IMR-90 (cell line): ENCODE data around the gene ERC2. TPM values are rescaled to one million over a fixed set of nuclear protein-coding genes. Genes with fewer than 3 reads are reported as not detected.

ENCODE experiments used
- ATAC-seq: fragments of 200-7000 bp; cut with Tn5 transposase; 2 replicates; pipeline ENCODE4 v1.9.1; 2020; ENCODE audit warnings: low read depth, mild to moderate bottlenecking, moderate library complexity
- BruUV-seq: library from RNA; stranded (reverse); fragments of 400-500 nt; replicated peaks from 2 replicates; lab custom pipeline; 2021; lab: Mats Ljungman, UMichigan
- CTCF ChIA-PET: fragments of 300-600 bp; formaldehyde crosslinking; extraction: SDS; loops from one replicate; lab custom pipeline; 2021; ENCODE audit warnings: antibody characterized with exemption; lab: Yijun Ruan, JAX
- POLR2A ChIA-PET: fragments of 300-600 bp; sonication (Branson Sonifier 250); formaldehyde crosslinking; loops from one replicate; lab custom pipeline; 2022; ENCODE audit warnings: antibody characterized with exemption; ENCODE audit not compliant: unreplicated experiment; lab: Charles Lee
- DNase-seq: peaks from one replicate; pipeline ENCODE4 v3.0.0; 2013
- H2AFZ ChIP-seq: replicated peaks from 2 replicates; pipeline ENCODE3; 2013; ENCODE audit warnings: low read length, mild to moderate bottlenecking; ENCODE audit not compliant: poor library complexity
- H2AK5ac ChIP-seq: 2 replicates; pipeline ENCODE4 v1.6.1; 2013; ENCODE audit warnings: low read depth, low read length, inconsistent platforms
- H2AK9ac ChIP-seq: replicated peaks from 2 replicates; pipeline ENCODE3; 2013; ENCODE audit warnings: mild to moderate bottlenecking, low read depth, low read length, moderate library complexity; ENCODE audit not compliant: poor library complexity
- H2BK120ac ChIP-seq: 2 replicates; pipeline ENCODE4 v1.6.1; 2013; ENCODE audit warnings: low read depth, low read length, inconsistent platforms
- H2BK15ac ChIP-seq: 3 replicates; pipeline ENCODE4 v1.6.1; 2013; ENCODE audit warnings: low read depth, low read length, inconsistent platforms
- H2BK20ac ChIP-seq: 2 replicates; pipeline ENCODE4 v1.6.1; 2013; ENCODE audit warnings: low read depth, mild to moderate bottlenecking, inconsistent platforms, low read length, moderate library complexity
- H2BK5ac ChIP-seq: 2 replicates; pipeline ENCODE4 v1.6.1; 2013; ENCODE audit warnings: mild to moderate bottlenecking, low read depth, low read length, inconsistent platforms; ENCODE audit not compliant: poor library complexity, severe bottlenecking
- H3K14ac ChIP-seq: replicated peaks from 2 replicates; pipeline ENCODE4 v1.6.1; 2013; ENCODE audit warnings: low read depth, low read length, inconsistent platforms
- H3K18ac ChIP-seq: 2 replicates; pipeline ENCODE4 v1.6.1; 2013; ENCODE audit warnings: low read depth, low read length, control low read depth
- H3K23ac ChIP-seq: 2 replicates; pipeline ENCODE4 v1.6.1; 2013; ENCODE audit warnings: low read depth, low read length, inconsistent platforms
- H3K27ac ChIP-seq: 2 replicates; pipeline ENCODE4 v1.5.1; 2013; ENCODE audit warnings: mild to moderate bottlenecking, control low read depth, low read length; ENCODE audit not compliant: insufficient read depth
- H3K27me3 ChIP-seq: 2 replicates; pipeline ENCODE4 v1.6.1; 2013; ENCODE audit warnings: low read length; ENCODE audit not compliant: control insufficient read depth, insufficient read depth
- H3K36me3 ChIP-seq: 2 replicates; pipeline ENCODE4 v1.6.1; 2013; ENCODE audit warnings: low read length, mixed read lengths; ENCODE audit not compliant: control insufficient read depth, insufficient read depth
- H3K4ac ChIP-seq: 2 replicates; pipeline ENCODE4 v1.6.1; 2013; ENCODE audit warnings: low read depth, low read length, inconsistent platforms
- H3K4me1 ChIP-seq: 2 replicates; pipeline ENCODE4 v1.6.1; 2013; ENCODE audit warnings: low read length, mixed read lengths; ENCODE audit not compliant: control insufficient read depth, insufficient read depth
- H3K4me2 ChIP-seq: 2 replicates; pipeline ENCODE4 v1.6.1; 2013; ENCODE audit warnings: low read depth, mild to moderate bottlenecking, control low read depth, low read length, moderate library complexity
- H3K4me3 ChIP-seq: 2 replicates; pipeline ENCODE4 v1.5.1; 2013; ENCODE audit warnings: low read depth, mild to moderate bottlenecking, control low read depth, low read length, moderate library complexity; ENCODE audit not compliant: insufficient read depth
- H3K56ac ChIP-seq: 2 replicates; pipeline ENCODE4 v1.6.1; 2013; ENCODE audit warnings: low read length, inconsistent platforms; ENCODE audit not compliant: insufficient read depth; ENCODE audit errors: extremely low read depth
- H3K79me1 ChIP-seq, 2 experiments: 2 replicates each; pipeline ENCODE4 v1.6.1; 2013; ENCODE audit warnings: low read length in 2 of 2, inconsistent platforms in 1 of 2, low read depth in 1 of 2
- H3K9ac ChIP-seq: 2 replicates; pipeline ENCODE4 v1.6.1; 2013; ENCODE audit warnings: low read depth, low read length, control low read depth
- H3K9me1 ChIP-seq: 2 replicates; pipeline ENCODE4 v1.6.1; 2013; ENCODE audit warnings: low read length, inconsistent platforms; ENCODE audit not compliant: insufficient read depth
- H3K9me3 ChIP-seq: 2 replicates; pipeline ENCODE4 v1.6.1; 2013; ENCODE audit warnings: low read length; ENCODE audit not compliant: control insufficient read depth, insufficient read depth
- H4K20me1 ChIP-seq: 2 replicates; pipeline ENCODE4 v1.6.1; 2013; ENCODE audit warnings: low read length, inconsistent platforms; ENCODE audit not compliant: insufficient read depth
- H4K5ac ChIP-seq: 2 replicates; pipeline ENCODE4 v1.6.1; 2013; ENCODE audit warnings: mild to moderate bottlenecking, low read depth, low read length, control low read depth
- H4K8ac ChIP-seq, 2 experiments: 2 replicates each; pipeline ENCODE4 v1.6.1; 2013; ENCODE audit warnings: low read depth in 2 of 2, low read length in 2 of 2, control low read depth in 1 of 2, inconsistent platforms in 1 of 2
- H4K91ac ChIP-seq: 2 replicates; pipeline ENCODE4 v1.6.1; 2013; ENCODE audit warnings: low read depth, low read length, inconsistent platforms; ENCODE audit not compliant: insufficient read depth
- BHLHE40 ChIP-seq: fragments of 150-350 bp; IDR thresholded peaks from 2 replicates; pipeline ENCODE4 v1.6.1; 2016; ENCODE audit warnings: mild to moderate bottlenecking, low read depth, low read length
- CEBPB ChIP-seq: IDR thresholded peaks from 2 replicates; pipeline ENCODE4 v1.6.1; 2012; ENCODE audit warnings: low read depth, low read length, improper control_type of control experiment
- CHD1 ChIP-seq: IDR thresholded peaks from 2 replicates; pipeline ENCODE4 v1.6.1; 2012; ENCODE audit warnings: low read depth, low read length, improper control_type of control experiment
- MAFK ChIP-seq: IDR thresholded peaks from 2 replicates; pipeline ENCODE4 v1.6.1; 2012; ENCODE audit warnings: low read depth, low read length, improper control_type of control experiment
- MAZ ChIP-seq: IDR thresholded peaks from 2 replicates; pipeline ENCODE4 v1.6.1; 2012; ENCODE audit warnings: low read depth, mild to moderate bottlenecking, low read length, improper control_type of control experiment, moderate library complexity, borderline replicate concordance
- RAD21 ChIP-seq: IDR thresholded peaks from 2 replicates; pipeline ENCODE4 v1.6.1; 2012; ENCODE audit warnings: low read length, improper control_type of control experiment
- RFX5 ChIP-seq: IDR thresholded peaks from 2 replicates; pipeline ENCODE4 v1.8.0; 2012; ENCODE audit warnings: low read depth, mild to moderate bottlenecking, low read length, moderate library complexity
- SMC3 ChIP-seq: fragments of 150-350 bp; IDR thresholded peaks from 2 replicates; pipeline ENCODE4 v1.6.1; 2016; ENCODE audit warnings: low read depth, mild to moderate bottlenecking, antibody characterized with exemption, low read length, moderate library complexity
- USF2 ChIP-seq: fragments of 150-350 bp; IDR thresholded peaks from 2 replicates; pipeline ENCODE4 v1.6.1; 2017; ENCODE audit warnings: mild to moderate bottlenecking, antibody characterized with exemption, low read length, low read depth
- WGBS, 2 experiments: methylation state at CpG; one replicate each; pipeline versions ENCODE4 v1.1.5 to v1.1.7; 2013; ENCODE audit warnings: missing lambda C conversion rate in 2 of 2; ENCODE audit not compliant: insufficient read length in 1 of 2; ENCODE audit errors: extremely low coverage in 2 of 2; 5-methylcytosine and 5-hydroxymethylcytosine counted together
- dilution Hi-C: fragments of 300-500 bp; cut with HindIII; formaldehyde crosslinking; loops from one replicate; pipeline ENCODE4 v1.14.3; 2018; ENCODE audit warnings: low sequenced_read_pairs; ENCODE audit not compliant: unreplicated experiment
- in situ Hi-C: fragments of 300-500 bp; cut with MboI; formaldehyde crosslinking; loops from 3 replicates; pipeline ENCODE4 v1.14.3; 2019; ENCODE audit warnings: low sequenced_read_pairs, inconsistent platforms, mixed read lengths
- intact Hi-C: fragments of 100-400 bp; cut with micrococcal nuclease; formaldehyde crosslinking; loops from 2 replicates; pipeline ENCODE4 v1.10.0; 2022
- polyA plus RNA-seq, 3 experiments: library from polyadenylated mRNA; depleted of rRNA; stranded (reverse); fragments of >200 nt; gene quantifications; 2 replicates each; pipeline ENCODE4 v1.2.3, GENCODE V29; 2012; ENCODE audit warnings: low replicate concordance in 1 of 3
- total RNA-seq: library from RNA; depleted of rRNA; stranded (reverse); fragments of >200 nt; gene quantifications from 2 replicates; pipeline ENCODE4 v1.2.3, GENCODE V29; 2012

ERC2 gene
- total and polyA plus RNA-seq, 2 of the 4 experiments (the other 2 are of a cell fraction) = 0.17 to 0.18 TPM

GRCh38 chr3:55583475-55583874 lies 884.8 kb downstream of the ERC2 start:
- H3K4me3 ChIP-seq = no peak overlapping the region
- H2BK120ac ChIP-seq = no peak overlapping the region
- H3K9me1 ChIP-seq = no peaks in the 10 kb centered on the region
- H4K8ac ChIP-seq = no peak overlapping the region
- no peak overlapping the region for H3K9ac ChIP-seq
- intact Hi-C loops = no loop called here
- H3K4me2 ChIP-seq = no peak overlapping the region
- no peak overlapping the region for H3K18ac ChIP-seq
- in situ Hi-C loops = no loop called here
- no CpG with 5 or more reads among the region's 3 CpGs for WGBS, 2 experiments
- H2BK5ac ChIP-seq = no peak overlapping the region
- DNase-seq = no peak
- POLR2A ChIA-PET = no interaction called here
- TF ChIP-seq RFX5 = no peak
- no peak for TF ChIP-seq MAZ
- no peak for TF ChIP-seq RAD21
- no peak for TF ChIP-seq SMC3
- no peak for TF ChIP-seq BHLHE40
- TF ChIP-seq USF2 = no peak
- TF ChIP-seq CEBPB = no peak
- TF ChIP-seq CHD1 = no peak
- TF ChIP-seq MAFK = no peak
- dilution Hi-C loops = no loop called here
- no peak overlapping the region for H2AK9ac ChIP-seq
- no peak overlapping the region for H3K4ac ChIP-seq
- H3K36me3 ChIP-seq = no peaks in the 10 kb centered on the region
- CTCF ChIA-PET = no interaction called here
- no peaks in the 10 kb centered on the region for H3K9me3 ChIP-seq
- peaks cover 7% of the 10 kb centered on the region for H3K4me1 ChIP-seq
- no peak overlapping the region for H3K23ac ChIP-seq
- no peaks in the 10 kb centered on the region for H4K20me1 ChIP-seq
- H4K91ac ChIP-seq = no peak overlapping the region
- H3K14ac ChIP-seq = no peak overlapping the region
- H4K5ac ChIP-seq = no peak overlapping the region
- no peak overlapping the region for H2AK5ac ChIP-seq
- no peak overlapping the region for H3K27ac ChIP-seq
- no peak overlapping the region for H2AFZ ChIP-seq
- peaks cover 3% of the 10 kb centered on the region for H3K27me3 ChIP-seq
- no peak overlapping the region for H3K56ac ChIP-seq
- no peak overlapping the region for H2BK20ac ChIP-seq
- no peak for ATAC-seq
- no peaks in the 10 kb centered on the region for H3K79me1 ChIP-seq
- no TSS peak for BruUV-seq
- no peak overlapping the region for H2BK15ac ChIP-seq
